IMR-90 (cell line): ENCODE data around the gene TFAP2A. TPM values are rescaled to one million over a fixed set of nuclear protein-coding genes. Genes with fewer than 3 reads are reported as not detected.

Experiments used
- ATAC-seq: fragments of 200-7000 bp; cut with Tn5 transposase; 2 replicates; pipeline ENCODE4 v1.9.1; 2020; ENCODE audit warnings: low read depth, mild to moderate bottlenecking, moderate library complexity
- BruUV-seq: library from RNA; stranded (reverse); fragments of 400-500 nt; replicated peaks from 2 replicates; lab custom pipeline; 2021; lab: Mats Ljungman, UMichigan
- CTCF ChIA-PET: fragments of 300-600 bp; formaldehyde crosslinking; extraction: SDS; loops from one replicate; lab custom pipeline; 2021; ENCODE audit warnings: antibody characterized with exemption; lab: Yijun Ruan, JAX
- POLR2A ChIA-PET: fragments of 300-600 bp; sonication (Branson Sonifier 250); formaldehyde crosslinking; loops from one replicate; lab custom pipeline; 2022; ENCODE audit warnings: antibody characterized with exemption; ENCODE audit not compliant: unreplicated experiment; lab: Charles Lee
- DNase-seq: peaks from one replicate; pipeline ENCODE4 v3.0.0; 2013
- H2AFZ ChIP-seq: replicated peaks from 2 replicates; pipeline ENCODE3; 2013; ENCODE audit warnings: low read length, mild to moderate bottlenecking; ENCODE audit not compliant: poor library complexity
- H2AK5ac ChIP-seq: 2 replicates; pipeline ENCODE4 v1.6.1; 2013; ENCODE audit warnings: low read depth, low read length, inconsistent platforms
- H2AK9ac ChIP-seq: replicated peaks from 2 replicates; pipeline ENCODE3; 2013; ENCODE audit warnings: mild to moderate bottlenecking, low read depth, low read length, moderate library complexity; ENCODE audit not compliant: poor library complexity
- H2BK120ac ChIP-seq: 2 replicates; pipeline ENCODE4 v1.6.1; 2013; ENCODE audit warnings: low read depth, low read length, inconsistent platforms
- H2BK15ac ChIP-seq: 3 replicates; pipeline ENCODE4 v1.6.1; 2013; ENCODE audit warnings: low read depth, low read length, inconsistent platforms
- H2BK20ac ChIP-seq: 2 replicates; pipeline ENCODE4 v1.6.1; 2013; ENCODE audit warnings: low read depth, mild to moderate bottlenecking, inconsistent platforms, low read length, moderate library complexity
- H2BK5ac ChIP-seq: 2 replicates; pipeline ENCODE4 v1.6.1; 2013; ENCODE audit warnings: mild to moderate bottlenecking, low read depth, low read length, inconsistent platforms; ENCODE audit not compliant: poor library complexity, severe bottlenecking
- H3K14ac ChIP-seq: replicated peaks from 2 replicates; pipeline ENCODE4 v1.6.1; 2013; ENCODE audit warnings: low read depth, low read length, inconsistent platforms
- H3K18ac ChIP-seq: 2 replicates; pipeline ENCODE4 v1.6.1; 2013; ENCODE audit warnings: low read depth, low read length, control low read depth
- H3K23ac ChIP-seq: 2 replicates; pipeline ENCODE4 v1.6.1; 2013; ENCODE audit warnings: low read depth, low read length, inconsistent platforms
- H3K27ac ChIP-seq: 2 replicates; pipeline ENCODE4 v1.5.1; 2013; ENCODE audit warnings: mild to moderate bottlenecking, control low read depth, low read length; ENCODE audit not compliant: insufficient read depth
- H3K27me3 ChIP-seq: 2 replicates; pipeline ENCODE4 v1.6.1; 2013; ENCODE audit warnings: low read length; ENCODE audit not compliant: control insufficient read depth, insufficient read depth
- H3K36me3 ChIP-seq: 2 replicates; pipeline ENCODE4 v1.6.1; 2013; ENCODE audit warnings: low read length, mixed read lengths; ENCODE audit not compliant: control insufficient read depth, insufficient read depth
- H3K4ac ChIP-seq: 2 replicates; pipeline ENCODE4 v1.6.1; 2013; ENCODE audit warnings: low read depth, low read length, inconsistent platforms
- H3K4me1 ChIP-seq: 2 replicates; pipeline ENCODE4 v1.6.1; 2013; ENCODE audit warnings: low read length, mixed read lengths; ENCODE audit not compliant: control insufficient read depth, insufficient read depth
- H3K4me2 ChIP-seq: 2 replicates; pipeline ENCODE4 v1.6.1; 2013; ENCODE audit warnings: low read depth, mild to moderate bottlenecking, control low read depth, low read length, moderate library complexity
- H3K4me3 ChIP-seq: 2 replicates; pipeline ENCODE4 v1.5.1; 2013; ENCODE audit warnings: low read depth, mild to moderate bottlenecking, control low read depth, low read length, moderate library complexity; ENCODE audit not compliant: insufficient read depth
- H3K56ac ChIP-seq: 2 replicates; pipeline ENCODE4 v1.6.1; 2013; ENCODE audit warnings: low read length, inconsistent platforms; ENCODE audit not compliant: insufficient read depth; ENCODE audit errors: extremely low read depth
- H3K79me1 ChIP-seq, 2 experiments: 2 replicates each; pipeline ENCODE4 v1.6.1; 2013; ENCODE audit warnings: low read length in 2 of 2, inconsistent platforms in 1 of 2, low read depth in 1 of 2
- H3K9ac ChIP-seq: 2 replicates; pipeline ENCODE4 v1.6.1; 2013; ENCODE audit warnings: low read depth, low read length, control low read depth
- H3K9me1 ChIP-seq: 2 replicates; pipeline ENCODE4 v1.6.1; 2013; ENCODE audit warnings: low read length, inconsistent platforms; ENCODE audit not compliant: insufficient read depth
- H3K9me3 ChIP-seq: 2 replicates; pipeline ENCODE4 v1.6.1; 2013; ENCODE audit warnings: low read length; ENCODE audit not compliant: control insufficient read depth, insufficient read depth
- H4K20me1 ChIP-seq: 2 replicates; pipeline ENCODE4 v1.6.1; 2013; ENCODE audit warnings: low read length, inconsistent platforms; ENCODE audit not compliant: insufficient read depth
- H4K5ac ChIP-seq: 2 replicates; pipeline ENCODE4 v1.6.1; 2013; ENCODE audit warnings: mild to moderate bottlenecking, low read depth, low read length, control low read depth
- H4K8ac ChIP-seq, 2 experiments: 2 replicates each; pipeline ENCODE4 v1.6.1; 2013; ENCODE audit warnings: low read depth in 2 of 2, low read length in 2 of 2, control low read depth in 1 of 2, inconsistent platforms in 1 of 2
- H4K91ac ChIP-seq: 2 replicates; pipeline ENCODE4 v1.6.1; 2013; ENCODE audit warnings: low read depth, low read length, inconsistent platforms; ENCODE audit not compliant: insufficient read depth
- BHLHE40 ChIP-seq: fragments of 150-350 bp; IDR thresholded peaks from 2 replicates; pipeline ENCODE4 v1.6.1; 2016; ENCODE audit warnings: mild to moderate bottlenecking, low read depth, low read length
- CEBPB ChIP-seq: IDR thresholded peaks from 2 replicates; pipeline ENCODE4 v1.6.1; 2012; ENCODE audit warnings: low read depth, low read length, improper control_type of control experiment
- CHD1 ChIP-seq: IDR thresholded peaks from 2 replicates; pipeline ENCODE4 v1.6.1; 2012; ENCODE audit warnings: low read depth, low read length, improper control_type of control experiment
- FOS ChIP-seq: fragments of 150-350 bp; IDR thresholded peaks from 2 replicates; pipeline ENCODE4 v1.6.1; 2016; ENCODE audit warnings: low read depth, low read length
- MAFK ChIP-seq: IDR thresholded peaks from 2 replicates; pipeline ENCODE4 v1.6.1; 2012; ENCODE audit warnings: low read depth, low read length, improper control_type of control experiment
- MAZ ChIP-seq: IDR thresholded peaks from 2 replicates; pipeline ENCODE4 v1.6.1; 2012; ENCODE audit warnings: low read depth, mild to moderate bottlenecking, low read length, improper control_type of control experiment, moderate library complexity, borderline replicate concordance
- MXI1 ChIP-seq: IDR thresholded peaks from 2 replicates; pipeline ENCODE4 v1.6.1; 2012; ENCODE audit warnings: low read depth, mild to moderate bottlenecking, low read length, moderate library complexity, borderline replicate concordance
- NFE2L2 ChIP-seq: fragments of 150-350 bp; IDR thresholded peaks from 2 replicates; pipeline ENCODE4 v1.6.1; 2016; ENCODE audit warnings: low read depth, mild to moderate bottlenecking, low read length
- POLR2A ChIP-seq: IDR thresholded peaks from 2 replicates; pipeline ENCODE4 v1.6.1; 2012; ENCODE audit warnings: mild to moderate bottlenecking, low read depth, low read length
- RAD21 ChIP-seq: IDR thresholded peaks from 2 replicates; pipeline ENCODE4 v1.6.1; 2012; ENCODE audit warnings: low read length, improper control_type of control experiment
- RCOR1 ChIP-seq: IDR thresholded peaks from 2 replicates; pipeline ENCODE4 v1.6.1; 2012; ENCODE audit warnings: mild to moderate bottlenecking, low read length, improper control_type of control experiment; ENCODE audit not compliant: insufficient replicate concordance
- RFX5 ChIP-seq: IDR thresholded peaks from 2 replicates; pipeline ENCODE4 v1.8.0; 2012; ENCODE audit warnings: low read depth, mild to moderate bottlenecking, low read length, moderate library complexity
- SMC3 ChIP-seq: fragments of 150-350 bp; IDR thresholded peaks from 2 replicates; pipeline ENCODE4 v1.6.1; 2016; ENCODE audit warnings: low read depth, mild to moderate bottlenecking, antibody characterized with exemption, low read length, moderate library complexity
- WGBS, 2 experiments: methylation state at CpG; one replicate each; pipeline versions ENCODE4 v1.1.5 to v1.1.7; 2013; ENCODE audit warnings: missing lambda C conversion rate in 2 of 2; ENCODE audit not compliant: insufficient read length in 1 of 2; ENCODE audit errors: extremely low coverage in 2 of 2; 5-methylcytosine and 5-hydroxymethylcytosine counted together
- dilution Hi-C: fragments of 300-500 bp; cut with HindIII; formaldehyde crosslinking; loops from one replicate; pipeline ENCODE4 v1.14.3; 2018; ENCODE audit warnings: low sequenced_read_pairs; ENCODE audit not compliant: unreplicated experiment
- in situ Hi-C: fragments of 300-500 bp; cut with MboI; formaldehyde crosslinking; loops from 3 replicates; pipeline ENCODE4 v1.14.3; 2019; ENCODE audit warnings: low sequenced_read_pairs, inconsistent platforms, mixed read lengths
- intact Hi-C: fragments of 100-400 bp; cut with micrococcal nuclease; formaldehyde crosslinking; loops from 2 replicates; pipeline ENCODE4 v1.10.0; 2022
- polyA plus RNA-seq, 3 experiments: library from polyadenylated mRNA; depleted of rRNA; stranded (reverse); fragments of >200 nt; gene quantifications; 2 replicates each; pipeline ENCODE4 v1.2.3, GENCODE V29; 2012; ENCODE audit warnings: low replicate concordance in 1 of 3
- total RNA-seq: library from RNA; depleted of rRNA; stranded (reverse); fragments of >200 nt; gene quantifications from 2 replicates; pipeline ENCODE4 v1.2.3, GENCODE V29; 2012
- TF ChIP-seq, protein P1 (sequence below): fragments of 150-350 bp; IDR thresholded peaks from 2 replicates; pipeline ENCODE4 v1.6.1; 2016; ENCODE audit warnings: low read depth, mild to moderate bottlenecking, low read length, moderate library complexity, borderline replicate concordance
- TF ChIP-seq, protein P2 (sequence below): fragments of 150-350 bp; IDR thresholded peaks from 2 replicates; pipeline ENCODE4 v1.6.1; 2017; ENCODE audit warnings: mild to moderate bottlenecking, antibody characterized with exemption, low read length, low read depth
- TF ChIP-seq, protein P3 (sequence below): conservative IDR thresholded peaks from 2 replicates; pipeline ENCODE4 v1.5.1; 2012; ENCODE audit warnings: mild to moderate bottlenecking, low read depth, low read length, improper control_type of control experiment

The TFAP2A gene
- total and polyA plus RNA-seq, 2 of the 4 experiments (the other 2 are of a cell fraction), result 0.72 to 7.1 TPM

DNA sequence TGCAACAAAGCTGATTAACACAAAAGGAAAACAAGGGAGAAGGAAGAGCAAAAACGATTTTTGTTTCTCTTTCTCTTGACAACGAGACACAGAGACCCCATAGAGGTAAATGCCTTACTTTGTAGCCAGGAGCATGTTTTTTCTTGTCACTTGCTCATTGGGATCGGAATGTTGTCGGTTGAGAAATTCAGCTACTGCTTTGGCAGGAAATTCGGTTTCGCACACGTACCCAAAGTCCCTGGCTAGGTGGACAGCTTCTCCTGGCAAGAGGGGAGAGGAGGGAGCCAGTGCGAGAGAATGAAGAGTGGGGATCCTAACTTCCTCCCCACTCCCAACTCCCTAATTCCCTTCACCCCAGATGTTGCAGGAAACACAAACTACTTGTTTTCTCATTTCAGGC is 14.5 kb downstream of the TFAP2A start:
- in situ Hi-C loops, result loop anchor here (25.0 kb wide), 2 partner anchors 863 to 1963 kb away; partner anchors contain the start of gene SLC35B3
- Histone ChIP-seq H2BK120ac (no peak overlapping the region), H3K79me1 (peaks cover 0 to 9% of the 10 kb centered on the region in 2 experiments; a peak in 1 of 4 replicates), H4K20me1 (no peaks in the 10 kb centered on the region; the same call in 1 of the 2 replicates), H3K4ac (no peak overlapping the region), H2AK9ac (no peak overlapping the region), H3K56ac (no peak overlapping the region), H3K27me3 (peaks cover 16% of the 10 kb centered on the region), H3K9me1 (0 out of 2 replicates have a peak, but pooled peaks cover 4% of the 10 kb centered on the region), H3K4me1 (peaks cover 2% of the 10 kb centered on the region), H2BK20ac (no peak overlapping the region), H3K9me3 (no peaks in the 10 kb centered on the region), H4K5ac (no peak overlapping the region), H3K27ac (no peak overlapping the region), H2AK5ac (no peak overlapping the region), H2BK15ac (no peak overlapping the region), H3K4me3 (no peak overlapping the region), H3K18ac (no peak overlapping the region), H2AFZ (no peak overlapping the region), H2BK5ac (no peak overlapping the region), H4K8ac (no peak overlapping the region), H3K36me3 (no peaks in the 10 kb centered on the region), H3K14ac (no peak overlapping the region), H3K23ac (no peak overlapping the region), H3K9ac (no peak overlapping the region), H4K91ac (no peak overlapping the region), H3K4me2 (no peak overlapping the region)
- no peak for TF ChIP-seq FOS
- TF ChIP-seq, protein P1, sequence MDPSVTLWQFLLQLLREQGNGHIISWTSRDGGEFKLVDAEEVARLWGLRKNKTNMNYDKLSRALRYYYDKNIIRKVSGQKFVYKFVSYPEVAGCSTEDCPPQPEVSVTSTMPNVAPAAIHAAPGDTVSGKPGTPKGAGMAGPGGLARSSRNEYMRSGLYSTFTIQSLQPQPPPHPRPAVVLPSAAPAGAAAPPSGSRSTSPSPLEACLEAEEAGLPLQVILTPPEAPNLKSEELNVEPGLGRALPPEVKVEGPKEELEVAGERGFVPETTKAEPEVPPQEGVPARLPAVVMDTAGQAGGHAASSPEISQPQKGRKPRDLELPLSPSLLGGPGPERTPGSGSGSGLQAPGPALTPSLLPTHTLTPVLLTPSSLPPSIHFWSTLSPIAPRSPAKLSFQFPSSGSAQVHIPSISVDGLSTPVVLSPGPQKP, result no peak
- no peak for TF ChIP-seq MAZ
- no peak for TF ChIP-seq POLR2A
- TF ChIP-seq RFX5, result no peak
- no peak for TF ChIP-seq CEBPB
- TF ChIP-seq RCOR1, result no peak
- no peak for TF ChIP-seq MXI1
- TF ChIP-seq RAD21, result no peak
- no peak for TF ChIP-seq NFE2L2
- TF ChIP-seq, protein P2, sequence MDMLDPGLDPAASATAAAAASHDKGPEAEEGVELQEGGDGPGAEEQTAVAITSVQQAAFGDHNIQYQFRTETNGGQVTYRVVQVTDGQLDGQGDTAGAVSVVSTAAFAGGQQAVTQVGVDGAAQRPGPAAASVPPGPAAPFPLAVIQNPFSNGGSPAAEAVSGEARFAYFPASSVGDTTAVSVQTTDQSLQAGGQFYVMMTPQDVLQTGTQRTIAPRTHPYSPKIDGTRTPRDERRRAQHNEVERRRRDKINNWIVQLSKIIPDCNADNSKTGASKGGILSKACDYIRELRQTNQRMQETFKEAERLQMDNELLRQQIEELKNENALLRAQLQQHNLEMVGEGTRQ, result no peak
- TF ChIP-seq, protein P3, sequence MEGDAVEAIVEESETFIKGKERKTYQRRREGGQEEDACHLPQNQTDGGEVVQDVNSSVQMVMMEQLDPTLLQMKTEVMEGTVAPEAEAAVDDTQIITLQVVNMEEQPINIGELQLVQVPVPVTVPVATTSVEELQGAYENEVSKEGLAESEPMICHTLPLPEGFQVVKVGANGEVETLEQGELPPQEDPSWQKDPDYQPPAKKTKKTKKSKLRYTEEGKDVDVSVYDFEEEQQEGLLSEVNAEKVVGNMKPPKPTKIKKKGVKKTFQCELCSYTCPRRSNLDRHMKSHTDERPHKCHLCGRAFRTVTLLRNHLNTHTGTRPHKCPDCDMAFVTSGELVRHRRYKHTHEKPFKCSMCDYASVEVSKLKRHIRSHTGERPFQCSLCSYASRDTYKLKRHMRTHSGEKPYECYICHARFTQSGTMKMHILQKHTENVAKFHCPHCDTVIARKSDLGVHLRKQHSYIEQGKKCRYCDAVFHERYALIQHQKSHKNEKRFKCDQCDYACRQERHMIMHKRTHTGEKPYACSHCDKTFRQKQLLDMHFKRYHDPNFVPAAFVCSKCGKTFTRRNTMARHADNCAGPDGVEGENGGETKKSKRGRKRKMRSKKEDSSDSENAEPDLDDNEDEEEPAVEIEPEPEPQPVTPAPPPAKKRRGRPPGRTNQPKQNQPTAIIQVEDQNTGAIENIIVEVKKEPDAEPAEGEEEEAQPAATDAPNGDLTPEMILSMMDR, result no peak
- no peak for TF ChIP-seq SMC3
- no peak for TF ChIP-seq BHLHE40
- TF ChIP-seq MAFK, result no peak
- no peak for TF ChIP-seq CHD1
- intact Hi-C loops, result loop anchor here (5.0 to 10.0 kb wide), 2 partner anchors 83 to 256 kb away; no protein-coding TSS in a partner anchor
- dilution Hi-C loops, result no loop called here
- DNase-seq, result no peak
- BruUV-seq, result no TSS peak
- POLR2A ChIA-PET, result no interaction called here
- no peak for ATAC-seq
- WGBS, 2 experiments, result no CpG with 5 or more reads among the region's 8 CpGs
- CTCF ChIA-PET, result no interaction called here
